ENCODE measurements around the gene FBXL3. TPM values are rescaled to one million over a fixed set of nuclear protein-coding genes. Genes with fewer than 3 reads are reported as not detected.

FBXL3 gene
- total and polyA plus RNA-seq, 2 donors (not counting 1 experiment from before 2014, with no cell fraction given), result 20.5 to 78.0 TPM

DNA sequence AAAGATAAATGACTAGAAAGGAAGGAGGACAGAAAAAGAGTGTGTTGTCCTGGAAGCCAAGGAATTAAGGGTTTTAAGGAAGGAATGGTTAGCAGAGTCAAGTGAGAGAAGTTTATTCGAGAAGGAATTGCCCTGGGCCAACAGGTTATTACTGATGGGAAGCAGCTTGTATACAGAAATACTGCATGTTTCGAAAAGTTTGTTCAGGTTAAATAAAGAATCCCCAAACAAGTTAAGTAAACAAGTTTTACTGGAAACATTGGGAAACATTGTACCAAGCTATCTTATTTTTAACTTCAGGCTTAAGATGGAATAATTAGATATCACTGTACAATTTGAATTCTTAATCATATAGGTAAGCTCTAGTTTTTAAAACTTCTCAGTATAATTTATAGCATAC is 28.2 kb upstream of the FBXL3 start:
- DNase-seq (no peak), ATAC-seq (ENCODE audit: low read depth) (no peak)
- POLR2A ChIA-PET, result no interaction called here
- Mint-ChIP-seq H3K4me3 (no peak overlapping the region), H3K27me3 (no peaks in the 10 kb centered on the region), H3K4me1 (no peaks in the 10 kb centered on the region), H3K27ac (no peak overlapping the region), H3K9me3 (ENCODE audit: insufficient read depth) (no peaks in the 10 kb centered on the region)
- no peaks in the 10 kb centered on the region for H3K9me3 ChIP-seq (ENCODE audit: control extremely low read depth in 1 of 3, control insufficient read depth in 2 of 3, insufficient read depth in 1 of 3, low read length in 2 of 3)
- WGBS (ENCODE audit: insufficient coverage), result 100% methylated on average over 1 of the region's 2 CpGs
- CTCF ChIA-PET, result no interaction called here
- no peak overlapping the region for H3K4me2 ChIP-seq (replicated peaks; ENCODE audit: low read depth, low read length, poor library complexity, severe bottlenecking)
- intact Hi-C loops (cut with micrococcal nuclease), result no loop called here
- H3K27me3 ChIP-seq (replicated peaks in 1 of 4; ENCODE audit: control extremely low read depth in 1 of 4, control insufficient read depth in 3 of 4, insufficient read depth in 4 of 4, low read length in 3 of 4), result no peaks in the 10 kb centered on the region
- peaks cover 6% of the 10 kb centered on the region for H3K79me2 ChIP-seq (ENCODE audit: control insufficient read depth, insufficient read depth, low read length)
- no peak for TF ChIP-seq EZH2 (IDR thresholded peaks at IDR 0.05; ENCODE audit: borderline replicate concordance, insufficient read depth, low read depth, low read length, poor library complexity, severe bottlenecking)
- TF ChIP-seq, protein P1, sequence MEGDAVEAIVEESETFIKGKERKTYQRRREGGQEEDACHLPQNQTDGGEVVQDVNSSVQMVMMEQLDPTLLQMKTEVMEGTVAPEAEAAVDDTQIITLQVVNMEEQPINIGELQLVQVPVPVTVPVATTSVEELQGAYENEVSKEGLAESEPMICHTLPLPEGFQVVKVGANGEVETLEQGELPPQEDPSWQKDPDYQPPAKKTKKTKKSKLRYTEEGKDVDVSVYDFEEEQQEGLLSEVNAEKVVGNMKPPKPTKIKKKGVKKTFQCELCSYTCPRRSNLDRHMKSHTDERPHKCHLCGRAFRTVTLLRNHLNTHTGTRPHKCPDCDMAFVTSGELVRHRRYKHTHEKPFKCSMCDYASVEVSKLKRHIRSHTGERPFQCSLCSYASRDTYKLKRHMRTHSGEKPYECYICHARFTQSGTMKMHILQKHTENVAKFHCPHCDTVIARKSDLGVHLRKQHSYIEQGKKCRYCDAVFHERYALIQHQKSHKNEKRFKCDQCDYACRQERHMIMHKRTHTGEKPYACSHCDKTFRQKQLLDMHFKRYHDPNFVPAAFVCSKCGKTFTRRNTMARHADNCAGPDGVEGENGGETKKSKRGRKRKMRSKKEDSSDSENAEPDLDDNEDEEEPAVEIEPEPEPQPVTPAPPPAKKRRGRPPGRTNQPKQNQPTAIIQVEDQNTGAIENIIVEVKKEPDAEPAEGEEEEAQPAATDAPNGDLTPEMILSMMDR (IDR thresholded peaks at IDR 0.05), result no peak
- H3K27ac ChIP-seq (ENCODE audit: low read length in 2 of 2), result no peak overlapping the region
- no peaks in the 10 kb centered on the region for H4K20me1 ChIP-seq (ENCODE audit: control insufficient read depth, insufficient read depth, low read length, poor library complexity, severe bottlenecking)
- H3K36me3 ChIP-seq (replicated peaks in 1 of 2; ENCODE audit: control extremely low read depth in 1 of 2, control insufficient read depth in 1 of 2, extremely low read depth in 1 of 2, insufficient read depth in 2 of 2, low read length in 1 of 2), result peaks cover 4 to 87% of the 10 kb centered on the region in 2 experiments
- H2AFZ ChIP-seq (ENCODE audit: insufficient read depth, low read depth, low read length, poor library complexity, severe bottlenecking), result no peak overlapping the region
- no peak overlapping the region for H3K9ac ChIP-seq (ENCODE audit: low read length)
- H3K4me3 ChIP-seq (ENCODE audit: control extremely low read depth in 1 of 5, extremely low read depth in 1 of 5, insufficient read depth in 1 of 5, low read depth in 2 of 5, low read length in 4 of 5), result no peak overlapping the region
- H3K4me1 ChIP-seq (ENCODE audit: control insufficient read depth in 2 of 2, insufficient read depth in 2 of 2, low read length in 2 of 2), result no peaks in the 10 kb centered on the region

DNA sequence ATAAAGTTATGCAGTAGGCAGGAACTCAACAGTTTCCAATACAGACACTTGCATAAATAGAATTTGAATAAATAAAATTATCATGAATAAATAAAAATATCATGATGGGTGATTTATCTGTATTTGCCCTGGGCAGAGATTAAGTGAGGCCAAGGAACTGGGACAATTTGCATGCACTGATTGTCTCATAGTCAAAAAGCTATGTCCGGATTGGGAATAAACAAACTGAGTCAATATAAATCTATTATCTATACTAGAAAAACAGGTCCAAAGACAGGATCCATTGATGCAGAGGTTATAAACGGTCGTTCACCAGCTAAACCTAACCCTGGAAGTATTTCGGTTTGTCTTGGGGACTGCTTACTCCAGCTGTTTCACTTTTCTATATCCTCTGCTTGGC is 26.2 kb upstream of the FBXL3 start:
- no peak overlapping the region for H3K4me3 Mint-ChIP-seq
- TF ChIP-seq, protein P1 (IDR thresholded peaks at IDR 0.05), result no peak
- TF ChIP-seq EZH2 (IDR thresholded peaks at IDR 0.05; ENCODE audit: borderline replicate concordance, insufficient read depth, low read depth, low read length, poor library complexity, severe bottlenecking), result no peak
- ATAC-seq (ENCODE audit: low read depth), result no peak
- Histone ChIP-seq H3K9ac (ENCODE audit: low read length) (no peak overlapping the region), H3K4me3 (ENCODE audit: control extremely low read depth in 1 of 5, extremely low read depth in 1 of 5, insufficient read depth in 1 of 5, low read depth in 2 of 5, low read length in 4 of 5) (no peak overlapping the region), H3K36me3 (replicated peaks in 1 of 2; ENCODE audit: control extremely low read depth in 1 of 2, control insufficient read depth in 1 of 2, extremely low read depth in 1 of 2, insufficient read depth in 2 of 2, low read length in 1 of 2) (peaks cover 7 to 93% of the 10 kb centered on the region in 2 experiments), H4K20me1 (ENCODE audit: control insufficient read depth, insufficient read depth, low read length, poor library complexity, severe bottlenecking) (no peaks in the 10 kb centered on the region), H3K27me3 (replicated peaks in 1 of 4; ENCODE audit: control extremely low read depth in 1 of 4, control insufficient read depth in 3 of 4, insufficient read depth in 4 of 4, low read length in 3 of 4) (no peaks in the 10 kb centered on the region), H2AFZ (ENCODE audit: insufficient read depth, low read depth, low read length, poor library complexity, severe bottlenecking) (no peak overlapping the region), H3K4me2 (replicated peaks; ENCODE audit: low read depth, low read length, poor library complexity, severe bottlenecking) (no peak overlapping the region), H3K27ac (ENCODE audit: low read length in 2 of 2) (no peak overlapping the region), H3K79me2 (ENCODE audit: control insufficient read depth, insufficient read depth, low read length) (peaks cover 6% of the 10 kb centered on the region), H3K9me3 (ENCODE audit: control extremely low read depth in 1 of 3, control insufficient read depth in 2 of 3, insufficient read depth in 1 of 3, low read length in 2 of 3) (no peaks in the 10 kb centered on the region), H3K4me1 (ENCODE audit: control insufficient read depth in 2 of 2, insufficient read depth in 2 of 2, low read length in 2 of 2) (no peaks in the 10 kb centered on the region)
- ChIA-PET CTCF (no interaction called here), POLR2A (no interaction called here)
- no CpG with 5 or more reads among the region's 4 CpGs for WGBS (ENCODE audit: insufficient coverage)
- H3K4me1 Mint-ChIP-seq, result peaks cover 7% of the 10 kb centered on the region
- H3K27me3 Mint-ChIP-seq, result no peaks in the 10 kb centered on the region
- H3K9me3 Mint-ChIP-seq (ENCODE audit: insufficient read depth), result no peaks in the 10 kb centered on the region
- intact Hi-C loops (cut with micrococcal nuclease), result no loop called here
- DNase-seq, result no peak
- H3K27ac Mint-ChIP-seq, result no peak overlapping the region

Data from B cell (primary cell).